ENCODE data around the gene LHPP.

The LHPP gene

GRCh38 chr10:124557648-124558338 lies 96.2 kb downstream of the LHPP start:
- no peak for DNase-seq (ENCODE audit: low spot score)

- DNase-seq (ENCODE audit: low spot score) = no peak
These were observed 97.0 kb downstream of the LHPP start for GRCh38 chr10:124558339-124559321.

GRCh38 chr10:124559372-124560132 lies 97.9 kb downstream of the LHPP start:
- no peak for DNase-seq (ENCODE audit: low spot score)

- no peak for DNase-seq (ENCODE audit: low spot score)
These were observed 98.9 kb downstream of the LHPP start for GRCh38 chr10:124560377-124561105.

DNA sequence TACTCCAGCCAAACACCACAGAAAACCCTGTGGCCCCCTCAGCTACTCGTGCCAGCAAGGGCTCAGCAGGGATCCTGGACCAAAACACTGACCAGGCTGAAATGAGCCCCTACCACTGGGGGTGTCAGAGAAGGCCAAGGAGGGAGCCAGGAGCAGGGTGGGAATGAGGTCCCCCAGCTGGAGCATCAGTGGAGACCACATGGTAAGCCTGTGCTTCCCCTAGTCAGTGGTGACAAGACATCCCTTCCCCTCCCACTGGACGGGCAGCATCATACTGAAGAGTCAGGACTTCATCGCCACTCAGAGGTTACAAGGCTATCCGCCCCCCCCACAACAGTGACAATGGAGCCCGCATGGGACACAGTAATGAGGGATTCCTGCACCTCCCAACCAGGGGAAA lies 99.6 kb downstream of the LHPP start:
- no peak for DNase-seq (ENCODE audit: low spot score)

- no peak for DNase-seq (ENCODE audit: low spot score)
These were observed 100.9 kb downstream of the LHPP start for GRCh38 chr10:124562425-124563060.

- no peak for DNase-seq (ENCODE audit: low spot score)
These were observed 101.9 kb downstream of the LHPP start for GRCh38 chr10:124563320-124564040.

DNA sequence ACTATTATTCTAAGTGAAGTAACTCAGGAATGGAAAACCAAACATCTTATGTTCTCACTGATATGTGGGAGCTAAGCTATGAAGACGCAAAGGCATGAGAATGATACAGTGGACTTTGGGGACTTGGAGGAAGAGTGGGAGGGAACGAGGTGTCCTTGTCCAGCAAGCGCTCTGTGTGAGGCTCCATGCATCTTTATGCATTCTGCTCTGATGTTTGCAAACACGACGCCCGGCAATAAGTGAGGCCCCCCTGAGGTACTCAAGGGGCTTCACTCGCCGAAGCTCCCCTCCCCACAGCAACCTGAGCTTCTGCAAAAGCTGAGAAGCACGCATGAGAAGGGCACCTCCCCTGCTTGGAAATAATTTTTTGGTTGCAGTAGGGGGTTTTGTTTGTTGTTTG lies 103.3 kb downstream of the LHPP start:
- DNase-seq (ENCODE audit: low spot score) = no peak

GRCh38 chr10:124565565-124566221 lies 104.1 kb downstream of the LHPP start:
- DNase-seq (ENCODE audit: low spot score) = no peak

DNA sequence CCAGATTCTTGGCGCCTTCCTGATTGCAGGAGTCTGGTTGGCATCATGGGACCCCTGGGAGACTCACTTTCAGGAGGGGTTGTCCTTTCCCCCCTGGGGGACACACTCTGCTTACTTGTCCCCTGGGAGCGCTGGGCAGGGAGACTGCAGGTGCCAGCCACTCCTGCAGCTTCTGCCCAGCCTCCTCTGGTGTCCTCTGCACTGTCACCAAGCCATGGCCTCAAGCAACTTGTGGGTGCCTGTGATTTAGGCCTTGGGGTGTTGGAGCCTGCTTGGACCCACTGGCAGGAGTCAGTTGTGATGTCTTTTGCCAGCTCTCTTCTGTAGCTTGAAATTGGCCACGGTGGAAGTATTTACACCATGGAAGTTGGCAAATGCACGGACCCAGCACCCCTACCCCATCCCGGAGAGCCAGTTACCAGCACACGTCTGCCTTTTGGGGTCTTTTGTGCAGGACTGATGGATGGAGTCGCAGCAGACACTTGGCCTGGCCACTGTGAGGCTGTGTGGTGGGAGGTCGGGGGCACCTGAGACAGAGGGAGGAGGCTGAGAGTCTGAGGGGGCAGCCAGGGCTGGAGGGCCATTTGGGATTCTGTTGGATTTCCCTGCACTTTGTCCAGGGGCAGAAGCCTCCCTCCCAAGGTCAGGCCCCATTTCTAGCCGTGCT lies 104.7 kb downstream of the LHPP start:
- no peak for DNase-seq (ENCODE audit: low spot score)

GRCh38 chr10:124566981-124567835 lies 105.6 kb downstream of the LHPP start:
- DNase-seq (ENCODE audit: low spot score) = no peak

DNA sequence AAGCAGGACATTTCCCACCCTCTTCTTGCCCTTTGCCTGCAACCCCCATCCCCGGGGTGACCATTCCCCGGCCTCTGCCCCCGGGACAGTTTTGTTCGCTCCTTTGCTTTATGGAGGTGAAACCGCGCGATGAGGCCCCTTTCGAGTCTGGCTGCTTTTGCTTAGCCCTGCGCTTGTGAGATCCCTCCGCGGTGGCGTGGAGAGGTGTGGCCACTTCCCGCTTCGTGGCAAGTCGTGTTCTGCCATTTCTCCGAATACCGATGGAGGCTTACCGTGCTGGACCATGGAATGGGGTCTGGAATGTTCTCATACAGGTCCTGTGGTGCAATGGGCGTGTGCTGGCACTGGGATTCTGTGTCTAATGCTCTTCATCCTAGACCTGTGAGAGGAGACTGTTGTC lies 106.7 kb downstream of the LHPP start:
- no peak for DNase-seq (ENCODE audit: low spot score)

DNA sequence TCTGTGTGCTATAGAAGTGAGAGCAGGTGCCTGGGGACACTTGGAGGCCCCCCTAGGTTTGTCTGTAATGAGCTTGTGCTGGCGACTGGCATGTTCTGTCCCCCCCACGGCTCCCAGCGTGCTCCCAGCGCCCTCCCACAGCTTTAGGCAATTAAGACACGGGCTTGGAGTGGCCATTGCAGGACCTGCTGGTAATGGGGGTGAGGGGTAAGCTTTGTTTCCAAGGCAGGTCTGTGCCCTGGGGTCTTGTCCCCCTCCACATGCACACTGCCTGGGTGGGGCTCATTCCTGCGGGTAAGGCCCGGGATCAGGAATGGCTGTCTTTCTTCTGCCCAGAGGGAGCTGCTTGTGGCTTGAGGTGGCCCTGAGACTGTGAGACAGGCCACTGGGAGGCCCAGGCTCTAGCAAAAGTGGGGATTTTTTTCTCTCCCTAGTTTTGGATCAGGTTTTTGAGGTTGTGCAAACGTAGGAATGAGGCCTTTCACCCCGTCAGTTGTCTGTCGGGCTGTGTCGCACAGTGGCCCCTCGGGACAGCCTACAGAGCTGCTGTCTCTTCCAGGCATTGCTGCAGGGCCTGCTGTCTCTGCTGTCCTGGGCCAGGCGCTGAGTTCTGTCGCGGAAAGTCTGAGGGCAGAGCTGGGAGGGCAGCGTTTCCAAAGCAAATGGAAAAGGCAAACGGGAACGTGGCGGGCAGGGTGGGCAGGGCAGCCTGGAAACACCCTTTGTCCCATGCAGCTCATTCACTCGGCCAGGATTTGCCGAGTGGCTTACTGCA lies 107.4 kb downstream of the LHPP start:
- no peak for DNase-seq (ENCODE audit: low spot score)

DNA sequence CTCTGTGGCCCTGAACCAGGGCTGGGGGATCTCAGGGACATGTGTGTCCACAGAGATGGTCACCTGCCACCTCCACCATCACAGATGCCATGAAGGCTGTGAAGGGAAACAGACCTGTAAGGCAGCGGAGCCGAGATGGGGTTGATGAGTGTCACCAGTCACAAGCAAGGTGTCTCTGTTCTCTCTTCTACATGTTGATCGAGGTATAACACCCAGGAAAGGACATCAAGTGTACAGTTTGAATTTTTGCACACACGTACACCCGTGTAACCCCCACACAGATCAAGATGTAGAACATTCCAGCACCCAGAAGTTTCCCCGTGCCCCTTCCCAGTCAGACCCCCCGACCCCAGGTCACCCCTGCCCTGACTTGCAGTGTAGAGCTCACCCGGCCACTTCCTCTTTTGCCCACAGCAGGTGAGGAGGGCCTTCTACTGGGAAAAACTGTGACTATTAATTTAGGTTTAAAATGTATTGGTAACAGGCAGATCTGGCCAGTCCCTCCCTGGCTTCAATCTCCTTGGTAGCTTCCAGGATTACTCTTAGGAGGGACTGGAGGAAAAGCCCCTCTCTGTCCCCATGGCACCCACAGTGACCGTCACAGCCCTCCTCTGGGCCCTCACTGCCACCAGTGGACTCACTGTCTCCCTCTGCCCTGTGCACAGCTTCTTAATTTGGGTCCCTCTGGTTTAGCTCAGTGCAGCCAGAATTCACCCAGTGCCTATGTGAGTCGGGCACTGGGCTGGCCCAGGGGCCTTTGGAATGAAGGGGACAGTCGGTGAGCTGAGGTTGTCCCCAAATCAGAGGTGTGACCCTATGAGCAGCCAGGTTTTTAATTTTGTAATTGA lies 108.2 kb downstream of the LHPP start:
- DNase-seq (ENCODE audit: low spot score) = no peak

GRCh38 chr10:124570646-124571045 lies 109.0 kb downstream of the LHPP start:
- no peak for DNase-seq (ENCODE audit: low spot score)

DNA sequence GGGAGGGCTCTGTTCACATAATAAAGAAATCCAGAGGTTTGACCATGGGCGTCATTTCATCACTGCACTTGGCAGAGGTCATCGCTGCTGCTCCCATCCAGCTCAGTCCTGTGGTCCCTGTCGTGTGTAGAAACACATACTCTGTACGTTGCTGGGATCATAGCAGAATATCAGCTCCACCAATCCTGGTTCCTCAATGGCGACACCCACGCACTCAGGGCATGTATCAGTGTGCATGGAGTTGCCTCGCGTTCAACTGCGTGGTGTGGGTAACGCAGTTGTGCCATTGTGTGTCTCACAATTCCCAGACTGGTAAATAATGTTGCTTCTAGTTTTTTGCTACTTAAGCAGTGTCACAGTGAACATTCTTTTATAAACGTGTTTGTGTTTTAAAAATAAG lies 111.1 kb downstream of the LHPP start:
- no peak for DNase-seq (ENCODE audit: low spot score)
